SK-N-SH (cell line): ENCODE measurements around the gene ZNF30. TPM values are rescaled to one million over a fixed set of nuclear protein-coding genes. Genes with fewer than 3 reads are reported as not detected.

Source experiments
- CTCF ChIA-PET: fragments of 300-600, 350-600 bp; formaldehyde crosslinking; extraction: SDS; loops from one replicate; lab custom pipeline; 2021; lab: Yijun Ruan, JAX
- POLR2A ChIA-PET: fragments of 350-600 bp; sonication (Branson Sonifier 250); formaldehyde crosslinking; extraction: SDS; loops from one replicate; lab custom pipeline; 2020; ENCODE audit warnings: antibody characterized with exemption, inconsistent platforms; lab: Yijun Ruan, JAX
- DNase-seq: peaks from one replicate; pipeline ENCODE4 v3.0.0; 2012
- H2AFZ ChIP-seq: fragments of 200-600 bp; sonication (generic); 2 replicates; pipeline ENCODE4 v1.8.1; 2016; ENCODE audit warnings: antibody characterized with exemption, mild to moderate bottlenecking, low read depth
- H3F3A ChIP-seq: fragments of 200-600 bp; sonication (generic); replicated peaks from 2 replicates; pipeline ENCODE3; 2016; ENCODE audit warnings: antibody characterized with exemption, mild to moderate bottlenecking; ENCODE audit not compliant: insufficient read depth
- H3K27ac ChIP-seq, 2 experiments: fragments of 200-500 bp in 1 of 2; fragments of 200-600 bp in 1 of 2; sonication (Bioruptor generic) in 1 of 2; sonication (generic), shearing (Covaris generic) in 1 of 2; 2 replicates each; pipeline versions ENCODE4 v1.5.1 to v1.6.1; 2014 to 2016; ENCODE audit warnings: low read depth in 2 of 2, inconsistent platforms in 1 of 2, low read length in 1 of 2, mild to moderate bottlenecking in 1 of 2, mixed read lengths in 1 of 2
- H3K27me3 ChIP-seq: fragments of 200-600 bp; sonication (generic), shearing (Covaris generic); 2 replicates; pipeline ENCODE4 v1.6.1; 2016; ENCODE audit warnings: mixed run types; ENCODE audit not compliant: insufficient read depth
- H3K36me3 ChIP-seq, 2 experiments: fragments of 200-500 bp in 1 of 2; fragments of 200-600 bp in 1 of 2; sonication (Bioruptor generic) in 1 of 2; sonication (generic) in 1 of 2; replicated peaks in 1 of 2; 2 replicates each; pipeline versions ENCODE3 to v1.5.1; 2014 to 2016; ENCODE audit warnings: low read length in 1 of 2, mild to moderate bottlenecking in 1 of 2; ENCODE audit not compliant: insufficient read depth in 2 of 2, control insufficient read depth in 1 of 2
- H3K4me1 ChIP-seq, 2 experiments: fragments of 200-500 bp in 1 of 2; fragments of 200-600 bp in 1 of 2; sonication (Bioruptor generic) in 1 of 2; sonication (generic), shearing (Covaris generic) in 1 of 2; 2 replicates each; pipeline versions ENCODE4 v1.5.1 to v1.6.1; 2014 to 2016; ENCODE audit warnings: low read depth in 1 of 2, low read length in 1 of 2, mixed run types in 1 of 2; ENCODE audit not compliant: insufficient read depth in 2 of 2, control insufficient read depth in 1 of 2
- H3K4me2 ChIP-seq: fragments of 200-600 bp; sonication (generic), shearing (Covaris generic); 2 replicates; pipeline ENCODE4 v1.6.1; 2017; ENCODE audit warnings: mixed run types
- H3K4me3 ChIP-seq, 2 experiments: fragments of 200-500 bp in 1 of 2; fragments of 200-600 bp in 1 of 2; sonication (Bioruptor generic) in 1 of 2; sonication (generic), shearing (Covaris generic) in 1 of 2; 2 replicates each; pipeline versions ENCODE4 v1.5.1 to v1.8.1; 2014 to 2016; ENCODE audit warnings: low read depth in 2 of 2, inconsistent platforms in 1 of 2, low read length in 1 of 2, mild to moderate bottlenecking in 1 of 2, mixed read lengths in 1 of 2, moderate library complexity in 1 of 2
- H3K79me2 ChIP-seq: fragments of 200-600 bp; sonication (generic); 2 replicates; pipeline ENCODE4 v1.8.1; 2017; ENCODE audit warnings: mild to moderate bottlenecking; ENCODE audit not compliant: insufficient read depth
- H3K9ac ChIP-seq: fragments of 200-600 bp; sonication (generic); 2 replicates; pipeline ENCODE4 v1.6.1; 2017; ENCODE audit warnings: mixed run types
- H3K9me2 ChIP-seq: fragments of 200-600 bp; sonication (generic); 2 replicates; pipeline ENCODE4 v1.6.1; 2017; ENCODE audit warnings: mixed run types
- H3K9me3 ChIP-seq: fragments of 200-600 bp; sonication (generic); 2 replicates; pipeline ENCODE4 v1.6.1; 2017; ENCODE audit warnings: mixed run types, mild to moderate bottlenecking, moderate library complexity
- H4K20me1 ChIP-seq: fragments of 200-600 bp; sonication (generic); 2 replicates; pipeline ENCODE4 v1.6.1; 2017; ENCODE audit warnings: mild to moderate bottlenecking, mixed run types; ENCODE audit not compliant: insufficient read depth
- CHD2 ChIP-seq: fragments of 150-350 bp; IDR thresholded peaks from 2 replicates; pipeline ENCODE4 v1.6.1; 2018; ENCODE audit warnings: low read length; ENCODE audit not compliant: partially characterized antibody
- EP300 ChIP-seq, 2 experiments: IDR thresholded peaks; 2 replicates each; pipeline versions ENCODE4 v1.4.0 to v1.6.1; 2012; ENCODE audit warnings: borderline replicate concordance in 1 of 2, low read depth in 1 of 2, low read length in 1 of 2
- EZH2phosphoT487 ChIP-seq: fragments of 200-600 bp; sonication (generic); IDR thresholded peaks from 2 replicates; pipeline ENCODE4 v1.6.1; 2017; ENCODE audit warnings: low read depth, mixed run types, mild to moderate bottlenecking, antibody characterized with exemption, moderate library complexity, borderline replicate concordance
- FOSL2 ChIP-seq: IDR thresholded peaks from 2 replicates; pipeline ENCODE4 v1.4.0; 2012; ENCODE audit warnings: low read depth, mild to moderate bottlenecking, moderate library complexity, borderline replicate concordance
- FOXJ3 ChIP-seq: sonication (generic); formaldehyde crosslinking; IDR thresholded peaks from 2 replicates; pipeline ENCODE4 v1.5.1; 2020; ENCODE audit warnings: mild to moderate bottlenecking, missing genetic modification reagents
- FOXM1 ChIP-seq: IDR thresholded peaks from 2 replicates; pipeline ENCODE4 v1.4.0; 2012; ENCODE audit warnings: low read depth, mild to moderate bottlenecking
- GABPA ChIP-seq: IDR thresholded peaks from 2 replicates; pipeline ENCODE4 v1.4.0; 2012; ENCODE audit warnings: low read depth, mild to moderate bottlenecking
- GATA2 ChIP-seq: sonication (generic); formaldehyde crosslinking; IDR thresholded peaks from 2 replicates; pipeline ENCODE4 v1.5.0; 2020; ENCODE audit warnings: mild to moderate bottlenecking, missing genetic modification reagents
- IRF3 ChIP-seq: fragments of 150-350 bp; IDR thresholded peaks from 2 replicates; pipeline ENCODE4 v1.6.1; 2016; ENCODE audit warnings: mild to moderate bottlenecking, low read depth, low read length
- JUND ChIP-seq: IDR thresholded peaks from 2 replicates; pipeline ENCODE4 v1.4.0; 2012
- NRF1 ChIP-seq: IDR thresholded peaks from 2 replicates; pipeline ENCODE4 v1.6.1; 2012; ENCODE audit warnings: low read depth, mild to moderate bottlenecking, low read length
- PBX3 ChIP-seq: IDR thresholded peaks from 2 replicates; pipeline ENCODE4; 2012
- POLR2AphosphoS5 ChIP-seq: IDR thresholded peaks from 2 replicates; pipeline ENCODE4 v1.6.1; 2012; ENCODE audit warnings: low read depth, low read length
- RAD21 ChIP-seq: IDR thresholded peaks from 2 replicates; pipeline ENCODE4 v1.6.1; 2012; ENCODE audit warnings: mild to moderate bottlenecking, low read length
- RCOR1 ChIP-seq: fragments of 150-350 bp; IDR thresholded peaks from 2 replicates; pipeline ENCODE4 v1.6.1; 2017; ENCODE audit warnings: antibody characterized with exemption, low read length
- TEAD4 ChIP-seq: IDR thresholded peaks from 2 replicates; pipeline ENCODE4 v1.4.0; 2012; ENCODE audit warnings: mild to moderate bottlenecking, borderline replicate concordance; ENCODE audit not compliant: insufficient read depth
- USF2 ChIP-seq: fragments of 150-350 bp; IDR thresholded peaks from 2 replicates; pipeline ENCODE4 v1.6.1; 2017; ENCODE audit warnings: antibody characterized with exemption, low read length, low read depth, borderline replicate concordance
- YY1 ChIP-seq: IDR thresholded peaks from 2 replicates; pipeline ENCODE4 v1.4.0; 2012; ENCODE audit warnings: low read depth, mild to moderate bottlenecking
- WGBS: methylation state at CpG from one replicate; pipeline ENCODE4 v1.1.6; 2017; ENCODE audit warnings: low lambda C conversion rate; 5-methylcytosine and 5-hydroxymethylcytosine counted together
- polyA plus RNA-seq, 3 experiments: library from polyadenylated mRNA; depleted of rRNA; stranded (reverse); fragments of >200 nt; gene quantifications; 2 replicates each; pipeline ENCODE4 v1.2.3, GENCODE V29; 2012
- TF ChIP-seq, protein P1 (sequence below): IDR thresholded peaks from 2 replicates; pipeline ENCODE4 v1.4.0; 2012; ENCODE audit warnings: low read depth, borderline replicate concordance
- TF ChIP-seq, protein P2 (sequence below): fragments of 200-600 bp; sonication (generic); IDR thresholded peaks from 2 replicates; pipeline ENCODE4 v1.6.1; 2017; ENCODE audit warnings: antibody characterized with exemption, mild to moderate bottlenecking, moderate library complexity

ZNF30 gene
- polyA plus RNA-seq, 1 of the 3 experiments (the other 2 are of a cell fraction): 1.7 TPM

DNA sequence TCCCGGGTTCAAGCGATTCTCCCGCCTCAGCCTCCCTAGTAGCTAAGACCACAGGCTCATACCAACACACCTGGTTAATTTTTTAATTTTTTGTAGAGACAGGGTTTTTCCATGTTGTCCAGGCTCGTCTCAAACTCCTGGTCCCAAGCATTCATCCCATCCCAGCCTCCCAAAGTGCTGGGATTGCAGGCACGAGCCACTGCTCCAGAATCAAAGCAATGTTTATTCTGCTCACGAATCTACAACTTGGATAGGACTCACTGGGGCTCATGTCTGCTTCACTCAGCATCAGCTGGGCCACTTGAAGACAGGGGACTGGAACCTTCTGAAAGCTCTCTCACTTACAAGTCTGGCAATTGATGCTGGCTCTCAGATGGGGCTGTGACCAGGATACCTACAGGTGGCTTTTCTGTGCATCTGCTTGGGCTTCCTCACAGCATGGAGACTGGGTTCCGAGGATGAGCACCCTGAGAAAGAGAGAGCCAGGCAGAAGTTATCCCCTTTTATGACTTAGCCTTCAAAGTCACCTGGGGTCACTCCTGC lies 45.5 kb downstream of the ZNF30 start:
- peaks cover 6% of the 10 kb centered on the region; the same call in 1 of the 2 replicates for H3K27me3 ChIP-seq
- no peak overlapping the region for H3K4me2 ChIP-seq
- H3K36me3 ChIP-seq: no peaks in the 10 kb centered on the region
- H3K79me2 ChIP-seq: no peaks in the 10 kb centered on the region
- ChIA-PET CTCF (interaction anchor here (0.6 to 4.1 kb wide), 31 partner anchors 9 to 606 kb away, joined by 3 to 38 read pairs (median 4); partner anchors contain the start of genes GRAMD1A, ZNF302 and ZNF792), POLR2A (no interaction called here)
- H3F3A ChIP-seq: no peaks in the 10 kb centered on the region
- no peak overlapping the region for H3K27ac ChIP-seq
- H3K9me2 ChIP-seq: no peaks in the 10 kb centered on the region
- WGBS: 60% methylated on average over 7 of the region's 7 CpGs
- no peak for TF ChIP-seq EZH2phosphoT487
- TF ChIP-seq JUND: no peak
- TF ChIP-seq IRF3: no peak
- no peak for TF ChIP-seq FOXJ3 (CRISPR knock-in tag)
- TF ChIP-seq GATA2 (CRISPR knock-in tag): no peak
- TF ChIP-seq RAD21: no peak
- no peak for TF ChIP-seq RCOR1
- TF ChIP-seq TEAD4: no peak
- H4K20me1 ChIP-seq: no peaks in the 10 kb centered on the region
- no peak for DNase-seq
- H3K9ac ChIP-seq: no peak overlapping the region
- no peaks in the 10 kb centered on the region for H3K4me1 ChIP-seq
- no peak overlapping the region for H2AFZ ChIP-seq
- no peaks in the 10 kb centered on the region for H3K9me3 ChIP-seq
- no peak overlapping the region for H3K4me3 ChIP-seq

DNA sequence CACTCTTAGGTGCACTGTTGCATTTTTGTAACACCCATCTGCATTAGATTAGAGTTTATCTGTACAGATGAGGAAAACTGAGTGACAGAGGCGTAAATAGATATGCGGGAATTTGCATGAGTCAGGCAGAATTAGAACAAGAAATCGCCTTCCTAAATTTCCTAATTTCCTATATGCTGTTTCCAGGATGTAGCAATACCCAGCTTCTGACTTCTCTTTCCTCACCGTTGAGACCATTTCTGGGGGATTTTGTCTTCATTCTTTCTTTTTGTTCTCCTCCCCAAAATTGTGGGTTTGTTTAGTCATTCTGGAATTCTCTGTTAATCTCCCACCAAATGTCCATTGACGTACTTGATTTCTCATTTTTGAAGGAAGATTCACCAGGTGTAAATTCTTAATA lies 47.9 kb downstream of the ZNF30 start:
- H3K9me2 ChIP-seq: no peaks in the 10 kb centered on the region
- H3K27ac ChIP-seq: no peak overlapping the region
- H3K79me2 ChIP-seq: no peaks in the 10 kb centered on the region
- no peak overlapping the region for H2AFZ ChIP-seq
- no peaks in the 10 kb centered on the region for H3K36me3 ChIP-seq
- no peak for TF ChIP-seq RCOR1
- no peak for TF ChIP-seq TEAD4
- TF ChIP-seq POLR2AphosphoS5: no peak
- TF ChIP-seq NRF1: no peak
- no peak for TF ChIP-seq GATA2 (CRISPR knock-in tag)
- no peak for TF ChIP-seq GABPA
- TF ChIP-seq, protein P1, sequence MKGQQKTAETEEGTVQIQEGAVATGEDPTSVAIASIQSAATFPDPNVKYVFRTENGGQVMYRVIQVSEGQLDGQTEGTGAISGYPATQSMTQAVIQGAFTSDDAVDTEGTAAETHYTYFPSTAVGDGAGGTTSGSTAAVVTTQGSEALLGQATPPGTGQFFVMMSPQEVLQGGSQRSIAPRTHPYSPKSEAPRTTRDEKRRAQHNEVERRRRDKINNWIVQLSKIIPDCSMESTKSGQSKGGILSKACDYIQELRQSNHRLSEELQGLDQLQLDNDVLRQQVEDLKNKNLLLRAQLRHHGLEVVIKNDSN: no peak
- TF ChIP-seq EP300 (IDR thresholded peaks at IDR 0.05; ENCODE audit: borderline replicate concordance in 1 of 2, low read depth in 1 of 2, low read length in 1 of 2): no peak
- TF ChIP-seq YY1: no peak
- no peak for TF ChIP-seq FOSL2
- no peak for TF ChIP-seq FOXM1
- TF ChIP-seq CHD2: no peak
- no peak for TF ChIP-seq FOXJ3 (CRISPR knock-in tag)
- no peak for TF ChIP-seq EZH2phosphoT487
- TF ChIP-seq IRF3: no peak
- no peak for TF ChIP-seq USF2
- TF ChIP-seq, protein P2, sequence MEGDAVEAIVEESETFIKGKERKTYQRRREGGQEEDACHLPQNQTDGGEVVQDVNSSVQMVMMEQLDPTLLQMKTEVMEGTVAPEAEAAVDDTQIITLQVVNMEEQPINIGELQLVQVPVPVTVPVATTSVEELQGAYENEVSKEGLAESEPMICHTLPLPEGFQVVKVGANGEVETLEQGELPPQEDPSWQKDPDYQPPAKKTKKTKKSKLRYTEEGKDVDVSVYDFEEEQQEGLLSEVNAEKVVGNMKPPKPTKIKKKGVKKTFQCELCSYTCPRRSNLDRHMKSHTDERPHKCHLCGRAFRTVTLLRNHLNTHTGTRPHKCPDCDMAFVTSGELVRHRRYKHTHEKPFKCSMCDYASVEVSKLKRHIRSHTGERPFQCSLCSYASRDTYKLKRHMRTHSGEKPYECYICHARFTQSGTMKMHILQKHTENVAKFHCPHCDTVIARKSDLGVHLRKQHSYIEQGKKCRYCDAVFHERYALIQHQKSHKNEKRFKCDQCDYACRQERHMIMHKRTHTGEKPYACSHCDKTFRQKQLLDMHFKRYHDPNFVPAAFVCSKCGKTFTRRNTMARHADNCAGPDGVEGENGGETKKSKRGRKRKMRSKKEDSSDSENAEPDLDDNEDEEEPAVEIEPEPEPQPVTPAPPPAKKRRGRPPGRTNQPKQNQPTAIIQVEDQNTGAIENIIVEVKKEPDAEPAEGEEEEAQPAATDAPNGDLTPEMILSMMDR: no peak
- no peak for TF ChIP-seq PBX3
- peaks cover 6% of the 10 kb centered on the region; the same call in 1 of the 2 replicates for H3K27me3 ChIP-seq
- H3K9ac ChIP-seq: no peak overlapping the region
- 57% methylated on average over 5 of the region's 5 CpGs for WGBS
- no peaks in the 10 kb centered on the region for H3K4me1 ChIP-seq
- ChIA-PET CTCF (interaction anchor here (1.2 to 4.1 kb wide), 4 partner anchors 29 to 69 kb away, joined by 4 to 38 read pairs (median 10); no protein-coding TSS in a partner anchor), POLR2A (no interaction called here)
- no peak overlapping the region for H3K4me3 ChIP-seq
- H3K9me3 ChIP-seq: no peaks in the 10 kb centered on the region
- no peaks in the 10 kb centered on the region for H4K20me1 ChIP-seq
- no peak overlapping the region for H3K4me2 ChIP-seq
- H3F3A ChIP-seq: no peaks in the 10 kb centered on the region
- DNase-seq: no peak
